HT1080 (cell line): ENCODE data around the gene CAMK2D. TPM values are rescaled to one million over a fixed set of nuclear protein-coding genes. Genes with fewer than 3 reads are reported as not detected.

ENCODE experiments used
- DNase-seq: peaks from one replicate; pipeline ENCODE4 v3.0.0-alpha.2; 2015; ENCODE audit warnings: low read depth
- total RNA-seq: library from RNA; depleted of rRNA; stranded (reverse); fragments of >200 nt; shearing (Covaris generic); gene quantifications from 2 replicates; pipeline ENCODE4 v1.2.3, GENCODE V29; 2014

The CAMK2D gene
- total RNA-seq, 1 experiment from 2014 or later, result 10.6 TPM

GRCh38 chr4:113447061-113447460 lies 314.5 kb downstream of the CAMK2D start:
- no peak for DNase-seq

- DNase-seq, result peak; percentile 97
Observed at GRCh38 chr4:113446019-113446418, 315.5 kb downstream of the CAMK2D start.

GRCh38 chr4:113445286-113445685 lies 316.3 kb downstream of the CAMK2D start:
- DNase-seq, result peak; percentile 78

- DNase-seq, result peak; percentile 13
Observed at GRCh38 chr4:113444386-113444785, 317.2 kb downstream of the CAMK2D start.

- peak; percentile 5 for DNase-seq
Observed at GRCh38 chr4:113442826-113443225, 318.7 kb downstream of the CAMK2D start.

GRCh38 chr4:113440371-113440770 lies 321.2 kb downstream of the CAMK2D start:
- DNase-seq, result no peak

- no peak for DNase-seq
Observed at GRCh38 chr4:113438596-113438995, 322.9 kb downstream of the CAMK2D start.

GRCh38 chr4:113437129-113437528 lies 324.4 kb downstream of the CAMK2D start:
- DNase-seq, result no peak

GRCh38 chr4:113436360-113436759 lies 325.2 kb downstream of the CAMK2D start:
- DNase-seq, result peak; percentile 67

- peak; percentile 85 for DNase-seq
Observed at GRCh38 chr4:113435893-113436292, 325.6 kb downstream of the CAMK2D start.

GRCh38 chr4:113434247-113434587 lies 327.3 kb downstream of the CAMK2D start:
- no peak for DNase-seq

GRCh38 chr4:113433536-113434246 lies 327.8 kb downstream of the CAMK2D start:
- no peak for DNase-seq

- no peak for DNase-seq
Observed at GRCh38 chr4:113433116-113433515, 328.4 kb downstream of the CAMK2D start.

- DNase-seq, result peak; percentile 47
Observed at GRCh38 chr4:113423631-113424030, 337.9 kb downstream of the CAMK2D start.

GRCh38 chr4:113420938-113421337 lies 340.6 kb downstream of the CAMK2D start:
- DNase-seq, result no peak

GRCh38 chr4:113419631-113420030 lies 341.9 kb downstream of the CAMK2D start:
- DNase-seq, result no peak

- peak; percentile 59 for DNase-seq
Observed at GRCh38 chr4:113411496-113411938, 350.0 kb downstream of the CAMK2D start.

- no peak for DNase-seq
Observed at GRCh38 chr4:113410686-113411085, 350.9 kb downstream of the CAMK2D start.

- DNase-seq, result no peak
Observed at GRCh38 chr4:113409181-113409580, 352.4 kb downstream of the CAMK2D start.

GRCh38 chr4:113407409-113407808 lies 354.1 kb downstream of the CAMK2D start:
- DNase-seq, result no peak

- DNase-seq, result no peak
Observed at GRCh38 chr4:113406723-113407016, 354.9 kb downstream of the CAMK2D start.

GRCh38 chr4:113405874-113406722 lies 355.4 kb downstream of the CAMK2D start:
- DNase-seq, result no peak

GRCh38 chr4:113404841-113405240 lies 356.7 kb downstream of the CAMK2D start:
- no peak for DNase-seq
